ENCODE data around the gene NOVA2.

The NOVA2 gene

GRCh38 chr19:45975306-45976070 lies 1.8 kb upstream of the NOVA2 start:
- peaks cover 0 to 77% of the 10 kb centered on the region in 2 donors for H3K27me3 ChIP-seq
- H3K27ac ChIP-seq, result no peak overlapping the region
- H3K4me3 ChIP-seq, result no peak overlapping the region
- no peaks in the 10 kb centered on the region for H3K36me3 ChIP-seq
- H3K9me3 ChIP-seq, result no peaks in the 10 kb centered on the region
- DNase-seq, result no peak
- H3K4me1 ChIP-seq, result peaks cover 0 to 13% (median 7%) of the 10 kb centered on the region in 4 donors
- intact Hi-C loops (cut with DNase I; ENCODE audit: low total_unique reads), result no loop called here
- TF ChIP-seq, protein P1, sequence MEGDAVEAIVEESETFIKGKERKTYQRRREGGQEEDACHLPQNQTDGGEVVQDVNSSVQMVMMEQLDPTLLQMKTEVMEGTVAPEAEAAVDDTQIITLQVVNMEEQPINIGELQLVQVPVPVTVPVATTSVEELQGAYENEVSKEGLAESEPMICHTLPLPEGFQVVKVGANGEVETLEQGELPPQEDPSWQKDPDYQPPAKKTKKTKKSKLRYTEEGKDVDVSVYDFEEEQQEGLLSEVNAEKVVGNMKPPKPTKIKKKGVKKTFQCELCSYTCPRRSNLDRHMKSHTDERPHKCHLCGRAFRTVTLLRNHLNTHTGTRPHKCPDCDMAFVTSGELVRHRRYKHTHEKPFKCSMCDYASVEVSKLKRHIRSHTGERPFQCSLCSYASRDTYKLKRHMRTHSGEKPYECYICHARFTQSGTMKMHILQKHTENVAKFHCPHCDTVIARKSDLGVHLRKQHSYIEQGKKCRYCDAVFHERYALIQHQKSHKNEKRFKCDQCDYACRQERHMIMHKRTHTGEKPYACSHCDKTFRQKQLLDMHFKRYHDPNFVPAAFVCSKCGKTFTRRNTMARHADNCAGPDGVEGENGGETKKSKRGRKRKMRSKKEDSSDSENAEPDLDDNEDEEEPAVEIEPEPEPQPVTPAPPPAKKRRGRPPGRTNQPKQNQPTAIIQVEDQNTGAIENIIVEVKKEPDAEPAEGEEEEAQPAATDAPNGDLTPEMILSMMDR (IDR thresholded peaks at IDR 0.05), result no peak

- H3K36me3 ChIP-seq, result no peaks in the 10 kb centered on the region
- DNase-seq, result no peak
- H3K27ac ChIP-seq, result no peak overlapping the region
- intact Hi-C loops (cut with DNase I; ENCODE audit: low total_unique reads), result no loop called here
- TF ChIP-seq, protein P1 (IDR thresholded peaks at IDR 0.05), result no peak
- peaks cover 0 to 79% of the 10 kb centered on the region in 2 donors for H3K27me3 ChIP-seq
- no peaks in the 10 kb centered on the region for H3K9me3 ChIP-seq
- H3K4me3 ChIP-seq, result peak overlapping the region; percentile 35 to 37
- H3K4me1 ChIP-seq, result peaks cover 0 to 13% (median 7%) of the 10 kb centered on the region in 4 donors
These were observed 621 bp downstream of the NOVA2 start for GRCh38 chr19:45972947-45973540.

GRCh38 chr19:45972081-45972946 lies 1.4 kb downstream of the NOVA2 start:
- H3K4me1 ChIP-seq, result peaks cover 0 to 13% (median 7%) of the 10 kb centered on the region in 4 donors
- TF ChIP-seq, protein P1 (IDR thresholded peaks at IDR 0.05), result no peak
- no peak overlapping the region for H3K27ac ChIP-seq
- peak in 1 of 2 donors; percentile 24 for DNase-seq
- H3K4me3 ChIP-seq, result peak overlapping the region; percentile 35 to 37
- intact Hi-C loops (cut with DNase I; ENCODE audit: low total_unique reads), result no loop called here
- peaks cover 0 to 81% of the 10 kb centered on the region in 2 donors for H3K27me3 ChIP-seq
- no peaks in the 10 kb centered on the region for H3K36me3 ChIP-seq
- no peaks in the 10 kb centered on the region for H3K9me3 ChIP-seq

DNA sequence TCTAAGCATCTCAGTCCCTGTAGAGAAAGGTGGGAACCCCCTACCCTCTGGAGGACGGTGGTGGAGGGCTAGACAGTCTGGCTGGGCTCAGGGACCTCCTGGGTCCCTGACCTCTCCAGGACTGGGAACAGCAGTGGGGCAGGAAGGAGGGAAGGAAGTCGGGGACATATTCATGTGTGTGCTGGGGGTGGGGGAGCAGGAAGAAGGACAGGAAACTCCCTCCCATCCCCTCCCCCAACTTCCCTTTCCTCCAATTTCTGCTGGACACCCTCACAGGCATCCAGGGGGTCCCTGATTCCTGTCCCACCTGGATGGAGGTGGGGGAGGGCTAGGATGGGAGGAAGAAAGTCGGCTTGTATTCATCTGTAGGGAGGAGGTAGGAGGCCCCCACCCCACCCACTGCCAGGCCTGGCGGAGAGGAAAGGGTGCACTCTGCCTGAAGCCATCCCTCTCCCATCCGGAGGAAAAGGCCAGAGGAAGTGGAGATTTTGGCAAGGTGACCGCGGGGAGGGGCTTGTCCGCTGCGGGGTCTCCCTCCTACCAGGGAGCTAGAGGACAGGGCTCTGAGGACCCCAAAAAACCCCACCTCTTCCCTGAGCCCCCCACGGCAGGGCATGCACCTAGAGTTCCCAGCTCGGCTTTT lies 2.3 kb downstream of the NOVA2 start:
- TF ChIP-seq, protein P1 (IDR thresholded peaks at IDR 0.05), result no peak
- Histone ChIP-seq H3K27me3 (peaks cover 0 to 78% of the 10 kb centered on the region in 2 donors), H3K27ac (no peak overlapping the region), H3K36me3 (no peaks in the 10 kb centered on the region), H3K4me3 (peak overlapping the region in 1 of 2 donors; percentile 14), H3K9me3 (no peaks in the 10 kb centered on the region), H3K4me1 (peaks cover 0 to 13% (median 7%) of the 10 kb centered on the region in 4 donors)
- intact Hi-C loops (cut with DNase I; ENCODE audit: low total_unique reads), result no loop called here
- DNase-seq, result no peak

DNA sequence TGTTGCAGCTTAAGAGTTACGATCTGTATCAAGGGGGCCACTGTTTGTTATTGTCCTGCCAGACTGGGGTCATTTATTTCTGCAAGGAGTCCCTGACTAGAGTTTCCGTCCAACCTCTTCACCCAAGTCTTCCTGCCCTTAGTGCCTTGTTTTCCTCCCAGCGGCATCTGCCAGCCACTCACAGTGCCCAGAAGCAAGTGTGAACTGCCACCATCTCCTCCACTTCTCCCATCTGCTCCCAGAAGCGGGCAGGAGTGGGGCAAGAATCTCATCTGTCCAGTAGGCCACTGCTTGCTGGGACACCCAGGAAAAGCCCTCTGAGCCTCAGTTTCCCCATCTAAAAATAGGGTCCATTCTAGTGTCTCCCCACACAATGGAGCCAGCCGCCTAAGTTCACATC lies 4.0 kb downstream of the NOVA2 start:
- Histone ChIP-seq H3K27ac (no peak overlapping the region), H3K27me3 (peaks cover 0 to 66% of the 10 kb centered on the region in 2 donors)

More for the DNA sequence above, 4.0 kb downstream of the NOVA2 start:
- no peaks in the 10 kb centered on the region for H3K36me3 ChIP-seq
- DNase-seq, result no peak
- TF ChIP-seq, protein P1 (IDR thresholded peaks at IDR 0.05), result no peak
- peaks cover 0 to 13% (median 7%) of the 10 kb centered on the region in 4 donors for H3K4me1 ChIP-seq
- intact Hi-C loops (cut with DNase I; ENCODE audit: low total_unique reads), result no loop called here
- H3K4me3 ChIP-seq, result no peak overlapping the region
- H3K9me3 ChIP-seq, result no peaks in the 10 kb centered on the region
